Left lung (tissue), 14 donors: ENCODE measurements around the gene OR5T2. TPM values are rescaled to one million over a fixed set of nuclear protein-coding genes. Genes with fewer than 3 reads are reported as not detected.
"Not testable (repeated sequence)": the region's sequence is repeated elsewhere in the genome, so short reads cannot be mapped to it uniquely, and the experiment has no call there.

ENCODE experiments used
- ATAC-seq: fragments of 200-7000 bp; cut with Tn5 transposase; one replicate; pipeline ENCODE4 v1.9.1; 2020; ENCODE audit warnings: moderate library complexity
- DNase-seq, 4 donors: peaks; one replicate each; pipeline ENCODE4 v3.0.0-alpha.2; 2013 to 2020
- H3K27ac ChIP-seq, 2 donors: fragments of 200-600 bp; sonication (generic) in 1 of 2; one replicate each; pipeline versions ENCODE4 v1.5.0 to v1.8.0; 2020 to 2021
- H3K27me3 ChIP-seq, 2 donors: fragments of 200-600 bp; sonication (generic) in 1 of 2; one replicate each; pipeline versions ENCODE4 v1.5.0 to v1.8.0; 2020 to 2021
- H3K36me3 ChIP-seq, 2 donors: fragments of 200-600 bp; sonication (generic) in 1 of 2; one replicate each; pipeline versions ENCODE4 v1.5.0 to v1.8.0; 2020 to 2021
- H3K4me1 ChIP-seq, 2 donors: fragments of 200-600 bp; one replicate each; pipeline ENCODE4 v1.8.0; 2021
- H3K4me3 ChIP-seq, 2 donors: fragments of 200-600 bp; sonication (generic) in 1 of 2; one replicate each; pipeline versions ENCODE4 v1.5.0 to v1.8.0; 2020 to 2021; ENCODE audit warnings: mild to moderate bottlenecking in 1 of 2
- H3K9me3 ChIP-seq, 2 donors: fragments of 200-600 bp; sonication (generic) in 1 of 2; one replicate each; pipeline versions ENCODE4 v1.5.0 to v1.8.0; 2020 to 2021
- intact Hi-C, 2 donors: fragments of 100-400 bp; cut with DNase I; formaldehyde crosslinking; loops; one replicate each; pipeline versions ENCODE4 v1.11.2 to v1.14.2; 2022
- long read RNA-seq, 12 donors: library from polyadenylated mRNA in 2 of 12; unstranded in 2 of 12; transcript quantifications; one replicate each; pipeline ENCODE4 v2.0.0 and lab custom pipeline, GENCODE V29; 2019 to 2026
- polyA plus RNA-seq, 6 donors: library from polyadenylated mRNA; unstranded; fragments of 120-200 nt; gene quantifications; one replicate each; pipeline ENCODE4 v1.2.1, GENCODE V29; 2013; ENCODE audit not compliant: insufficient read length in 6 of 6
- total RNA-seq, 2 donors: library from RNA; stranded (reverse); fragmentation: NEBNext Ultra II Directional; extraction: Animal tissue kit (Norgen Biotek cat#: 25700); gene quantifications; one replicate each; pipeline ENCODE4 v1.2.1, GENCODE V29; 2021
- TF ChIP-seq, protein P1 (sequence below), 2 donors: fragments of 200-600 bp; sonication (generic) in 1 of 2; IDR thresholded peaks; one replicate each; pipeline versions ENCODE4 v1.5.0 to v1.8.0; 2021; ENCODE audit warnings: antibody characterized with exemption in 2 of 2
- donor health status: DM: no; HTN: yes; CAD: no.
- donor health status: DM: no; HTN: no; CAD: no.

OR5T2 gene
- total RNA-seq = not detected
- not detected for polyA plus RNA-seq
- long read RNA-seq, donor 1 = 0 reads
- long read RNA-seq, donor 2 = 0 reads
- long read RNA-seq, donor 3 = 0 reads
- long read RNA-seq, donor 4 = 0 reads
- long read RNA-seq, donor 5 = 0 reads
- long read RNA-seq, donor 6 = 0 reads
- long read RNA-seq, donor 7 = 0 reads
- long read RNA-seq, donor 8 = 0 reads
- long read RNA-seq, donor 9 = 0 reads
- long read RNA-seq, donor 10 = 0 reads
- long read RNA-seq, donor 11 = 0 reads
- long read RNA-seq, donor 12 = 0 reads

DNA sequence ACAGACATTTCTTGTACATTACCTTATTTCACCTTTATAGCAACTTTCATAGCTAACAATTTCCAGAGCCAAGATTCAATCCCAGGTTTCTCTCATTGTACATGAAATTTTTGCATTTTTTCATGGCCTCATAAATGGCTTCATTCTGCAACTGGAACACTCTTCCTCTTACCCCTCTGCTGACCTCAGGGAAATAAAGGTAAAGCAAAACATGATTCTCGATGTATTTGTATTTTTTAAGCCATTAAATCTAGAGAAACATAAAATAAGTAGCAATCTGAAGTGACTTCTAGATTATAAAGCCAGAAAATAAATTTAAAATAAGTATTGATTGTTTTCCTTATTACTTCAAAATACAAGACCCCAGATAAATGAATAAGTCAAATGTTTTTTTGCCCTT lies at the start of gene OR5T2:
Gene OR5T2, minus strand, starts transcription at position 101 of the 400 bp plus-strand sequence. CDS start 1,193 bp downstream, outside the sequence.
- Histone ChIP-seq H3K27ac (no peak within 1 kb of the TSS), H3K4me1 (no peaks in the 10 kb centered on the region), H3K36me3 (no peaks in the 10 kb centered on the region), H3K27me3 (no peaks in the 10 kb centered on the region), H3K4me3 (no peak within 1 kb of the TSS), H3K9me3 (peaks cover 0 to 13% of the 10 kb centered on the region in 2 donors)
- TF ChIP-seq, protein P1, sequence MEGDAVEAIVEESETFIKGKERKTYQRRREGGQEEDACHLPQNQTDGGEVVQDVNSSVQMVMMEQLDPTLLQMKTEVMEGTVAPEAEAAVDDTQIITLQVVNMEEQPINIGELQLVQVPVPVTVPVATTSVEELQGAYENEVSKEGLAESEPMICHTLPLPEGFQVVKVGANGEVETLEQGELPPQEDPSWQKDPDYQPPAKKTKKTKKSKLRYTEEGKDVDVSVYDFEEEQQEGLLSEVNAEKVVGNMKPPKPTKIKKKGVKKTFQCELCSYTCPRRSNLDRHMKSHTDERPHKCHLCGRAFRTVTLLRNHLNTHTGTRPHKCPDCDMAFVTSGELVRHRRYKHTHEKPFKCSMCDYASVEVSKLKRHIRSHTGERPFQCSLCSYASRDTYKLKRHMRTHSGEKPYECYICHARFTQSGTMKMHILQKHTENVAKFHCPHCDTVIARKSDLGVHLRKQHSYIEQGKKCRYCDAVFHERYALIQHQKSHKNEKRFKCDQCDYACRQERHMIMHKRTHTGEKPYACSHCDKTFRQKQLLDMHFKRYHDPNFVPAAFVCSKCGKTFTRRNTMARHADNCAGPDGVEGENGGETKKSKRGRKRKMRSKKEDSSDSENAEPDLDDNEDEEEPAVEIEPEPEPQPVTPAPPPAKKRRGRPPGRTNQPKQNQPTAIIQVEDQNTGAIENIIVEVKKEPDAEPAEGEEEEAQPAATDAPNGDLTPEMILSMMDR (IDR thresholded peaks at IDR 0.05) = no peak
- no peak for ATAC-seq
- intact Hi-C loops = no loop called here
- DNase-seq = no peak

DNA sequence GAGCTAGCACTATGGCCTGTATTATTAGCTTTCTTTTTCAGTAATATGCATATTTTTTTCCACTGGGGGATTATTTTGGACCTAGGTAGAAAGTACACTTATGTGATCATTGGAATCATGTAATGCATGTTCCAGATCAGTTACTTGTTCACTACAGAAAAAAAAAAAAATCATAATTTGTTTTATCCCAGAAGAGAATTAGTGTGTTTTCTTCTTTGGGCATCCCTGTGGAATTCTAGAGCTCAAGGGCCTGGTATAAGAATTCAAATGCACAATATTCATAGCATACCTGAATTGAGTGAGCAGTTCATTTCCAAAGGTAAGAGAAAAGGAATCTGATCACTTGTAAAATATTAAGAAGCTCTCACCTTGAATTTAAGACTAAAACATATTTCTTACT lies 39.8 kb upstream of the OR5T2 start, which contains the start of gene OR5T1:
Gene OR5T1, plus strand, starts transcription at position 301 of the 400 bp plus-strand sequence. CDS start 1,485 bp downstream, outside the sequence.
- TF ChIP-seq, protein P1 (IDR thresholded peaks at IDR 0.05) = no peak
- DNase-seq = no peak
- H3K4me1 ChIP-seq = no peaks in the 10 kb centered on the region
- intact Hi-C loops = no loop called here
- no peaks in the 10 kb centered on the region for H3K27me3 ChIP-seq
- H3K4me3 ChIP-seq = no peak within 1 kb of the TSS
- H3K9me3 ChIP-seq = peaks cover 0 to 16% of the 10 kb centered on the region in 2 donors
- H3K27ac ChIP-seq = no peak within 1 kb of the TSS
- H3K36me3 ChIP-seq = no peaks in the 10 kb centered on the region
- no peak for ATAC-seq

DNA sequence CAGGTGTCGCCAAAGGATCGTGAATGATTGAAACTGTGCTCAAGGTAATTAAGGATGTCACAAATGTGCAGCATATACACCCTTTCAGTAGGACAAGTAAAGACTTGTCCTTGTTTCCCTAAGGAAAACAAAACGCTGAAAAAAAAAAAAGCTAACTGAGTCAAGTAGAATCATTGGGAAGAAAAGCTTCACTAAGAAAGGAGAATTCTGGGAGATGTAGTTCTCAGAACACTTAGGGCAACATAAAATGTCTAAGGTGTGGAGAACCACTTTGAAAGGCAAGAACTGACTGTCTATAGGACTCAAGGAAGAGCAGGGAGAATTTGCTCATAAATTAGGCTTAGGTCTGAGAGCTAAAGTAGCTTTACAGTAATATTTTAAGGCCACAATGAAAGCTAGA lies 37.0 kb upstream of the OR5T2 start:
- no peak for ATAC-seq
- peaks cover 0 to 18% of the 10 kb centered on the region in 2 donors for H3K9me3 ChIP-seq
- H3K27ac ChIP-seq = no peak overlapping the region
- TF ChIP-seq, protein P1 (IDR thresholded peaks at IDR 0.05) = no peak
- no peaks in the 10 kb centered on the region for H3K36me3 ChIP-seq
- no peaks in the 10 kb centered on the region for H3K4me1 ChIP-seq
- H3K27me3 ChIP-seq = no peaks in the 10 kb centered on the region
- intact Hi-C loops = no loop called here
- H3K4me3 ChIP-seq = no peak overlapping the region
- DNase-seq = no peak

DNA sequence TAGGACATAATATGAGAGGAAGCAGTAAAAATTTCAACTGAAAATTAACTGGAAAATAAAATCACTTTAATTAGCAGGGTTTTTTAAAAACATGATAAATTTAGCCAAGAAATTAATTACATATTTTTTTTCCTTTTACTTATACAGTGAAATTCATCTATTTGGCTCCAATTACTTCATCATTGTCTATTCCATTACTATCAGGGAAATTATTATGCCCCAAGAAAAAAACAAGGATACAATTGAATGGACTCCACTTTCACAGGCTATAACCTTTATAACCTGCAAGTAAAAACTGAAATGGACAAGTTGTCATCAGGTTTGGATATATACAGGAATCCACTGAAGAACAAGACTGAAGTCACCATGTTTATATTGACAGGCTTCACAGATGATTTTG lies 17.9 kb upstream of the OR5T2 start, which contains the start of gene OR5T3:
Gene OR5T3, plus strand, starts transcription at position 301 of the 400 bp plus-strand sequence. Its CDS starts 0 bp downstream, at position 301.
- Histone ChIP-seq H3K4me3 (no peak within 1 kb of the TSS), H3K36me3 (no peaks in the 10 kb centered on the region), H3K9me3 (peaks cover 0 to 9% of the 10 kb centered on the region in 2 donors), H3K4me1 (no peaks in the 10 kb centered on the region), H3K27ac (no peak within 1 kb of the TSS), H3K27me3 (no peaks in the 10 kb centered on the region)
- TF ChIP-seq, protein P1 (IDR thresholded peaks at IDR 0.05) = no peak
- ATAC-seq (no peak), DNase-seq (no peak)
- intact Hi-C loops = no loop called here

DNA sequence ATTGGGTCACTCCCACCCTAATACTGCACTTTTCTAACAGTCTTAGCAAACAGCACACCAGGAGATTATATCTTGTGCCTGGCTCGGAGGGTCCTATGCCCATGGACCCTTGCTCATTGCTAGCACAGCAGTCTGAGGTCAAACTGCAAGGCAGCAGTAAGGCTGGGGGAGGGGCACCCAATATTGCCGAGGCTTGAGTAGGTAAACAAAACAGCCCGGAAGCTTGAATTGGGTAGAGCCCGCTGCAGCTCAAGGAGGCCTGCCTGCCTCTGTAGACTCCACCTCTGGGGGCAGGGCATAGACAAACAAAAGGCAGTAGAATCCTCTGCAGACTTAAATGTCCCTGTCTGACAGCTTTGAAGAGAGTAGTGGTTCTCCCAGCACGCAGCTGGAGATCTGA lies 14.3 kb downstream of the OR5T2 start:
- intact Hi-C loops, ATAC-seq, H3K4me3 ChIP-seq: not testable (repeated sequence)

More for the DNA sequence above, 14.3 kb downstream of the OR5T2 start:
- H3K4me1 ChIP-seq, H3K36me3 ChIP-seq, H3K27me3 ChIP-seq, DNase-seq, H3K27ac ChIP-seq: not testable (repeated sequence)
- H3K9me3 ChIP-seq = peaks cover 0 to 52% of the 10 kb centered on the region in 2 donors
